22Rv1 (cell line): ENCODE data around the gene ARL4C.

Experiments
- CTCF ChIP-seq: fragments of 450-650 bp; IDR thresholded peaks from 2 replicates; pipeline ENCODE4 v1.5.1; 2017; ENCODE audit warnings: mild to moderate bottlenecking
- ZFX ChIP-seq: fragments of 450-650 bp; IDR thresholded peaks from 2 replicates; pipeline ENCODE4 v1.6.1; 2017; ENCODE audit warnings: antibody characterized with exemption, borderline replicate concordance

GRCh38 chr2:234496835-234497593 is at the start of gene ARL4C:
- TF ChIP-seq CTCF (0 out of 2 replicates have a peak, but pooled peaks have one; percentile 7), ZFX (no peak)
